Pons (tissue), 1 donor: ENCODE measurements around the gene RAB36.

Experiments
- DNase-seq: peaks from one replicate; pipeline ENCODE4 v3.0.0-alpha.2; 2016; ENCODE audit warnings: low spot score

RAB36 gene

GRCh38 chr22:23182309-23183060, 37.2 kb downstream of the RAB36 start:
- no peak for DNase-seq

GRCh38 chr22:23183061-23183698, 37.9 kb downstream of the RAB36 start:
- DNase-seq, result peak; percentile 76

GRCh38 chr22:23184100-23184763, 39.0 kb downstream of the RAB36 start:
- no peak for DNase-seq

- no peak for DNase-seq
Observed at GRCh38 chr22:23184764-23185113, 39.5 kb downstream of the RAB36 start.

- no peak for DNase-seq
Observed at GRCh38 chr22:23187211-23187610, 41.9 kb downstream of the RAB36 start.

- no peak for DNase-seq
Observed at GRCh38 chr22:23187871-23188700, 42.8 kb downstream of the RAB36 start.

- DNase-seq, result no peak
Observed at GRCh38 chr22:23190526-23190925, 45.2 kb downstream of the RAB36 start.

GRCh38 chr22:23192133-23192532, 46.9 kb downstream of the RAB36 start:
- DNase-seq, result no peak

- DNase-seq, result no peak
Observed at GRCh38 chr22:23192558-23192957, 47.3 kb downstream of the RAB36 start.

- no peak for DNase-seq
Observed at GRCh38 chr22:23193196-23193827, 48.0 kb downstream of the RAB36 start.

GRCh38 chr22:23193882-23194281, 48.6 kb downstream of the RAB36 start:
- DNase-seq, result no peak

- no peak for DNase-seq
Observed at GRCh38 chr22:23196165-23196564, 50.9 kb downstream of the RAB36 start.

GRCh38 chr22:23197836-23198235, 52.6 kb downstream of the RAB36 start:
- DNase-seq, result no peak

- DNase-seq, result no peak
Observed at GRCh38 chr22:23199159-23199558, 53.9 kb downstream of the RAB36 start.

GRCh38 chr22:23200898-23201297, 55.6 kb downstream of the RAB36 start:
- no peak for DNase-seq

- no peak for DNase-seq
Observed at GRCh38 chr22:23202812-23203451, 57.7 kb downstream of the RAB36 start.

GRCh38 chr22:23203452-23204124, 58.3 kb downstream of the RAB36 start:
- peak; percentile 70 for DNase-seq

GRCh38 chr22:23204125-23204488, 58.8 kb downstream of the RAB36 start:
- DNase-seq, result no peak

GRCh38 chr22:23204541-23205157, 59.4 kb downstream of the RAB36 start:
- no peak for DNase-seq

GRCh38 chr22:23205339-23206049, 60.2 kb downstream of the RAB36 start:
- no peak for DNase-seq
